LNCaP clone FGC (cell line): ENCODE results near the gene NOTCH4.

ENCODE experiments used
- DNase-seq: peaks from one replicate; pipeline ENCODE4 v3.0.0-alpha.2; 2011; ENCODE audit warnings: low read depth
- H3K4me3 ChIP-seq: 2 replicates; pipeline ENCODE4 v1.5.1; 2011; ENCODE audit warnings: mild to moderate bottlenecking, low read depth, low read length, control low read depth
- CTCF ChIP-seq: IDR thresholded peaks from 2 replicates; pipeline ENCODE4 v1.5.1; 2012; ENCODE audit warnings: mild to moderate bottlenecking; ENCODE audit not compliant: control insufficient read depth, insufficient read depth; ENCODE audit errors: extremely low read depth

NOTCH4 gene

DNA sequence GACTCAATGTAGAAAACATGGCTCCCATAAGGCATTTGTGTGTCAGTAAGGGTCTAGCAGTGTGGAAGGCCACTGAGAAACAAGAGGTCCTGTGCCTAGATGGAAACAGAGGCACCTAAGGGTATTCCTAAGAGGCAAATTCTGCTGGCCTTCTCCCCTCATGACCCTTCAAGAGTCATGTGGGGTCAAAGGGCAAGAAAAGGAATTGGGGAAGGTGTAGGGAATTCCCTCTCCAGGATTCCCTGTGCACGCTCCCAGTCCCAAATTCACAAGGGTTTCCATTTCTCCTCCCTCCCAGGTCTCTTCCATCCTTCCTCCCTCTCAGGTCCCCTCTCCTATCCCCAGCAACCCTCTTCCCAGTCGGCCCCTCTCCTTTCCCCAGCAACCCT is 48.6 kb downstream of the NOTCH4 start:
- H3K4me3 ChIP-seq, result peak overlapping the region; percentile 99
- no peak for TF ChIP-seq CTCF
- no peak for DNase-seq

GRCh38 chr6:32174416-32174815 is 49.5 kb downstream of the NOTCH4 start:
- H3K4me3 ChIP-seq, result no peak overlapping the region
- no peak for DNase-seq

DNA sequence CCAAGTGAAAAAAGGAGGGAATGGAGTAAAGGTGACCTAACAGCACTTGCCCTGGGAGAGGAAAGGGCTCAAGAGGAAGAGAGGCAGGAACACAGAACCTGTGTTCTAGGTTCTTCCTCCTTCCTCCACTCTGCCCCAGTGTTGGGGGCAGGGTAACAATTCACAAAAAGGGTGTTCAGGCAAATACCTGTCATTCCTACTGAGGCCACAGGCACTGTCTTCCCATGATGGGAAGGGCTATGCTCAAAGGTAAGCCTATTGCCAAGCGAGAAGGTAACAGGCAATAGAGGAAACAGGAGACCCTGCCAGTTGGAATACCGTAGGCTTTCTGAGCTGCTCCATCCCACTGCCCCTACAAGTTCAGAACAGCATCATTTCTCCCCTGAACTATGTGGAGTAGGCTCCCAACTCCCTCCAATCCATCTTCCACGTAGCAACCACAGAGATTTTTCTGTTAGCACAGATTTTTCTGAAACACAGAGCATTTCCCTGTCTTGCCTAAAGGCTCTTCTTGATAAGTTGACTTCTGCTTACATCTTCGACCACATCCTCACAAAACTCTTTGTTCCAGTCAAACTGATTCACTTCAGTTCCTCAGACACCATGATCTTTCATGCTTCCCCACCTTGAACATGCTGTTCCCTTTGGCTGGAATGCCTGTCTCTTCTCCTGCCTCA is 50.7 kb downstream of the NOTCH4 start:
- no peak for DNase-seq
- H3K4me3 ChIP-seq, result no peak overlapping the region
- TF ChIP-seq CTCF, result no peak

More at GRCh38 chr6:32174416-32174815, 49.5 kb downstream of the NOTCH4 start:
- no peak for TF ChIP-seq CTCF

- TF ChIP-seq CTCF, result no peak
- H3K4me3 ChIP-seq, result no peak overlapping the region
- DNase-seq, result no peak
Measured at GRCh38 chr6:32171234-32171633, 52.6 kb downstream of the NOTCH4 start.

DNA sequence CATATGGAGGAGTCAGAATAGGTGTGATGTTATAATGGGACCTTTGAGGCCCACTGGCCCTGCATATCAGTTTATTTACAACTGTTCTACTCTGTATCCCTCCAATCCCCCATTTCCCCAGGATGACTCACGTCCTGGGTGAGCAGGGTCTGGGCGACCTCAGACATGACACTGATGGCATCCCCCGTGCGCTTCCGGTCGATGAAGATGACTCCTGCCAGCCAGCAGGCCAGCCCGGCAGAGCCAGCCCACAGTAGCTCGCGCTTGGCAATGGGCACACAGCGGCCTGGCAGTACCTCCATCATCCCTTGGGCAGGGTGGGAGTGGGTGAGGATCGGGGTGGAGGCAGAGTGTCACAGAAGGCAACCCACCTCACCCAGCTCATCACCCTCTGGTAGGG is 53.6 kb downstream of the NOTCH4 start:
- DNase-seq, result no peak
- no peak overlapping the region for H3K4me3 ChIP-seq
- TF ChIP-seq CTCF, result no peak

DNA sequence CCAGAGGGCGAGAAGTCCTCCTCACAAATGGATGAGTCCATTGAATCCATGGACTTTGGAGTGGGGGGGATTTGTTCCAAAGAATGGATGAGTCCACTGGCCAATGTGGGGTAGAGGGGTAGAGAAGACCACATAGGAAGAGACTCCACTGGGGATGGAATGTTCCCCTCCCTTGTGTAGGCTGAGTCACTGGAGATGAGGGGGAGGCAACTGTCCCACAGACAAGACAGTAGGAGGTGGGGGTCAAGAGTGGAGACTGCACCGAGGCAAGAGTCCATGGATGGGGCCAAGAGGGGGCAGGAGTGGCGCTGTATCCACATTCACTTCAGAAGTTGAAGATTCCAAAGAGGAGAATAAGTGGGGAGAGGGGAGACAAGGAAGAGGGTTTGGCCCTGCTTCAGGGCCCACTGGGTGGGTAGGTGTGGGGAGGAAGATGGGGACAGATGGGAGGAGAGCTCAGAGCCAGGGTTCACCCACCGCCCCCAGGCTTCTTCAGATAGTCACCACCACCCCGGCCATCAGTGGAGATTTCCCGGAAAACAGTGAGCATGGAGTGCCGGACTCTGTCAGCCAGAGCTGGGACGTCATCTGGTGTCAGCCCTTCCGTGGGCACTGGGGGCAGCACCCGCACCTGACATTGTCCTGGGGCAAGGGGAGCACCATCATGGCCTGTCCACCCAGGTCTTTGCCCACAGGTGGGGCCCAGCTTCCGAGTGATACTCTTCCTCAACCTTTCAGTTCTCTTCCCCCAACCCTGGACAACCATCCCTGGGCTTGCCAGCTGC is 54.9 kb downstream of the NOTCH4 start:
- DNase-seq, result no peak
- no peak overlapping the region for H3K4me3 ChIP-seq
- no peak for TF ChIP-seq CTCF
